Activated naive CD4-positive, alpha-beta T cell treated with anti-CD3 and anti-CD28 coated beads for 36 hours (primary cell): Measurements from ENCODE around the gene LLCFC1. TPM values are rescaled to one million over a fixed set of nuclear protein-coding genes. Genes with fewer than 3 reads are reported as not detected.

Experiments used
- CTCF ChIA-PET: fragments of 350-600 bp; sonication (Branson Sonifier 250); formaldehyde crosslinking; loops from one replicate; lab custom pipeline; 2021; ENCODE audit warnings: antibody characterized with exemption; lab: Charles Lee
- DNase-seq: peaks from one replicate; pipeline ENCODE4 v3.0.0-alpha.2; 2020
- H3K27ac Mint-ChIP-seq: one replicate; pipeline ENCODE4 v1.8.0; 2021; ENCODE audit warnings: mild to moderate bottlenecking, mixed read lengths
- H3K27me3 Mint-ChIP-seq: one replicate; pipeline ENCODE4 v1.8.0; 2021; ENCODE audit warnings: low read depth, mixed read lengths
- H3K36me3 Mint-ChIP-seq: one replicate; pipeline ENCODE4 v1.8.0; 2021; ENCODE audit warnings: low read depth, mixed read lengths
- H3K4me1 Mint-ChIP-seq: one replicate; pipeline ENCODE4 v1.8.0; 2021; ENCODE audit warnings: low read depth, mixed read lengths
- H3K4me3 Mint-ChIP-seq: one replicate; pipeline ENCODE4 v1.8.0; 2021; ENCODE audit warnings: mild to moderate bottlenecking, moderate library complexity, mixed read lengths
- H3K9me3 Mint-ChIP-seq: one replicate; pipeline ENCODE4 v1.8.0; 2021; ENCODE audit warnings: mixed read lengths
- intact Hi-C: fragments of 100-400 bp; cut with micrococcal nuclease; formaldehyde crosslinking; loops from one replicate; pipeline ENCODE4 v1.15.1; 2023
- total RNA-seq, 2 experiments: library from RNA; stranded (reverse); gene quantifications; one replicate each; pipeline ENCODE4 v1.2.3, GENCODE V29; 2021

The LLCFC1 gene
- total RNA-seq = not detected

DNA sequence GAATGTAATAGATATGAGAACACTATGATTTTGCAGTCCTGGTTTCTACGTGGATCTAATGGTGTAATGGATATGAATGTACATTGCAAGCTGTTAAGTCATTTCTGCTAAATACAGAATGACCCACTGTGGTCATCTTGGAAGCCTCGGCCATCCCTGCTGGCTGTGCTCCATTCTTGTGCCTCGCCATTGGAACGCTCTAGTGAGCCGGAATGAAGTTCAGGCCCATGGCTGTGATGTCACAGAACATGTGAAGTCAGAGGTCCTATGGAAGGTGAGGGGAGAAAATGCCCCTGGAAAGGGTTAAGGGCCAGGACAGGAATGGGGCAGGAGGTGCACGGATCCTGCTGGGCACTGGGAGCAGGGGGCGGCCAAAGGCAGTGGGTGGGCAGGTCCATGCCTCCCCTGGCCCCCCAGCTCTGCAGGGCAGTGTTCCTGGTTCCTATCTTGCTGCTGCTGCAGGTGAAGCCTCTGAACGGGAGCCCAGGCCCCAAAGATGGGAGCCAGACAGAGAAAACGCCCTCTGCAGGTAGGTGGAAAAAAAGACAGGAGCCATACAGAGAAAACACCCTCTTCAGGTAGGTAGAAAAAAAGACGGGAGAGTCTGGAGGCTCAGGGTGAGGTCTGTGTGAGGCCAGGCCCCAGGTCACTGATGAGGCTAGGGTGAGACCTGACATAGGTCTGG is at the start of gene LLCFC1:
Gene LLCFC1, plus strand, starts transcription at position 259 of the 685 bp plus-strand sequence. Its CDS starts 138 bp downstream, at position 397.
- Mint-ChIP-seq H3K4me1 (no peaks in the 10 kb centered on the region), H3K36me3 (no peaks in the 10 kb centered on the region), H3K27ac (no peak within 1 kb of the TSS), H3K9me3 (no peaks in the 10 kb centered on the region), H3K27me3 (no peaks in the 10 kb centered on the region), H3K4me3 (no peak within 1 kb of the TSS)
- intact Hi-C loops = loop anchor here (1.0 kb wide), 1 partner anchor 85 kb away; no protein-coding TSS in a partner anchor
- DNase-seq = peak; percentile 20
- CTCF ChIA-PET = interaction anchor here (0.6 to 1.3 kb wide), 2 partner anchors 12 to 313 kb away, joined by 3 to 5 read pairs; no protein-coding TSS in a partner anchor

DNA sequence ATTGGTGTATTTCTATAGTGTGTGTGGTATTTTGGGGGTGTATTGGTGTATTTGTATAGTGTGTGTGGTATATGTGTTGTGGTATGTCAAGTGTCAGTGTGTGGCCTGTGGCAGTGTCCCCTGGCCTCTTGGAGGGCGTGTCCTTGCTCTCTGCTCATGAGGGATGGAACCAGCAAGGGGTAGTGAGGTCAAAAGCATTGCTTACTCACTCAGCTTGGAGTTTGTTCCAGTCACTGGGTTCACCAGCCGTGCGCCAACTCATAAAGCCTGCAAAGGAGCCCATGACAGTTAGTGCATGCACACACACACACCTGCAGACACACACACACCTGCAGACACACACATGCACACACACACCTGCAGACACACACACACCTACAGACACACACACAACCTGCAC is 49.5 kb upstream of the LLCFC1 start:
- intact Hi-C loops = no loop called here
- Mint-ChIP-seq H3K36me3 (no peaks in the 10 kb centered on the region), H3K27me3 (no peaks in the 10 kb centered on the region), H3K4me1 (no peaks in the 10 kb centered on the region), H3K4me3 (no peak overlapping the region), H3K27ac (no peak overlapping the region), H3K9me3 (no peaks in the 10 kb centered on the region)
- DNase-seq = no peak
- CTCF ChIA-PET = no interaction called here

GRCh38 chr7:142890874-142891485 is 48.3 kb upstream of the LLCFC1 start:
- no peaks in the 10 kb centered on the region for H3K36me3 Mint-ChIP-seq
- intact Hi-C loops = no loop called here
- H3K27me3 Mint-ChIP-seq = no peaks in the 10 kb centered on the region
- H3K4me3 Mint-ChIP-seq = no peak overlapping the region
- H3K9me3 Mint-ChIP-seq = no peaks in the 10 kb centered on the region
- no peaks in the 10 kb centered on the region for H3K4me1 Mint-ChIP-seq
- H3K27ac Mint-ChIP-seq = no peak overlapping the region
- CTCF ChIA-PET = interaction anchor here (1.3 kb wide), 1 partner anchor 10 kb away, joined by 3 read pairs; no protein-coding TSS in a partner anchor
- DNase-seq = no peak

GRCh38 chr7:142891490-142892082 is 47.7 kb upstream of the LLCFC1 start:
- intact Hi-C loops = no loop called here
- no peak overlapping the region for H3K4me3 Mint-ChIP-seq
- CTCF ChIA-PET = interaction anchor here (1.3 kb wide), 1 partner anchor 9 kb away, joined by 3 read pairs; no protein-coding TSS in a partner anchor
- no peaks in the 10 kb centered on the region for H3K9me3 Mint-ChIP-seq
- H3K27ac Mint-ChIP-seq = no peak overlapping the region
- no peaks in the 10 kb centered on the region for H3K36me3 Mint-ChIP-seq
- H3K4me1 Mint-ChIP-seq = no peaks in the 10 kb centered on the region
- H3K27me3 Mint-ChIP-seq = no peaks in the 10 kb centered on the region
- no peak for DNase-seq

DNA sequence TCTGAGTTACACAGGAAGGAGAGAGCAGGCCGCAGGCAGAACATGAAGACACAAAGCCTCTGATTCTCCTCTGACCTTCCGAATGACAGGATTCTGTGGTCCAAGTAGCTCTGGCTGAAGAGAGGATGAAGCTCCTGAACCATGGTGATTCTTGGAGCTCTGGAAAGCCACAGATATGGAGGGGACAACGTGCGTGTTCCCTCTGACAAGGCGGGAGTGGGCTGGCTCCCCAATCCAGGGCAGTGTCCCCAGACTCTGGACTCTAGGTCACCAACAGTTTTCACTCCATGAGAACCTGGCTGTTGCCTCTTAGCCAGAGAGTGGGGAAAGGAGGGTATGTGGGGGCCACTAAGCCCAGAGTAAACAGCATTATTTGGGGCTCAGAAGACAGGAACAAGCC is 46.3 kb upstream of the LLCFC1 start:
- Mint-ChIP-seq H3K9me3 (no peaks in the 10 kb centered on the region), H3K4me3 (no peak overlapping the region), H3K36me3 (no peaks in the 10 kb centered on the region), H3K4me1 (no peaks in the 10 kb centered on the region), H3K27me3 (no peaks in the 10 kb centered on the region), H3K27ac (no peak overlapping the region)
- CTCF ChIA-PET = interaction anchor here (1.1 kb wide), 1 partner anchor 12 kb away, joined by 3 read pairs; no protein-coding TSS in a partner anchor
- no peak for DNase-seq
- intact Hi-C loops = no loop called here

GRCh38 chr7:142894112-142894984 is 44.9 kb upstream of the LLCFC1 start:
- intact Hi-C loops = no loop called here
- Mint-ChIP-seq H3K27ac (no peak overlapping the region), H3K27me3 (no peaks in the 10 kb centered on the region), H3K9me3 (no peaks in the 10 kb centered on the region), H3K36me3 (no peaks in the 10 kb centered on the region), H3K4me1 (no peaks in the 10 kb centered on the region), H3K4me3 (no peak overlapping the region)
- CTCF ChIA-PET = interaction anchor here (1.3 kb wide), 1 partner anchor 42 kb away, joined by 3 read pairs; no protein-coding TSS in a partner anchor
- no peak for DNase-seq

DNA sequence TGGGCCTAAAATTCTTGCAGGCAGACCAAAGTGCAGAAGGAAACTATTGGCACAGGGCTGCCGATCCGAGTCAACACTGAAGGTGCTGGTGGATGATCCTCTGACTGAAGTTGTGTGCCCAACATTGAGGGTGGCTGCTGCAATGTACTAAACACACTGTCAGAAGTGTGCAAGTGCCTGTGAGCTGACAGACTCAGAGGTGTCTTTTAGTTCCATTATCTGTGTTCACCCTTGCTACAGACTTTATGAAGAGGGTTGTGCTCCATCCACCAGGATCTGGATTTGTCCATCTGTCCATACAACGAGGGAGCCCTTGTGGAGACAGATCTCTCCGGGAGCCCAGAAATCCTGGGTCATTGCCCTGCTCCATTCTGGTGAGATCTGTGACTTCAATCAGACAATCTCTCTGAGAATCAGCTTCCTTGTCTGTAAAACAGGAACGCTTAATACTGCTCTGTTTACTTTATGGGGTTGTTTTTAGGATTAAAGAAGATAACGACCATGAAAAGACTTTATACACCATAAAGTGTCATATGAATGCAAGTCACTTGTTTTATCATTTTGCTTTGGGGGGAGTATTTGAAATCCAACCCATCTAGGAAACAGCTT is 44.2 kb upstream of the LLCFC1 start:
- no peak for DNase-seq
- no peaks in the 10 kb centered on the region for H3K9me3 Mint-ChIP-seq
- H3K36me3 Mint-ChIP-seq = no peaks in the 10 kb centered on the region
- H3K4me3 Mint-ChIP-seq = no peak overlapping the region
- no peaks in the 10 kb centered on the region for H3K27me3 Mint-ChIP-seq
- intact Hi-C loops = no loop called here
- no peak overlapping the region for H3K27ac Mint-ChIP-seq
- H3K4me1 Mint-ChIP-seq = no peaks in the 10 kb centered on the region
- CTCF ChIA-PET = interaction anchor here (1.3 kb wide), 1 partner anchor 41 kb away, joined by 3 read pairs; no protein-coding TSS in a partner anchor

DNA sequence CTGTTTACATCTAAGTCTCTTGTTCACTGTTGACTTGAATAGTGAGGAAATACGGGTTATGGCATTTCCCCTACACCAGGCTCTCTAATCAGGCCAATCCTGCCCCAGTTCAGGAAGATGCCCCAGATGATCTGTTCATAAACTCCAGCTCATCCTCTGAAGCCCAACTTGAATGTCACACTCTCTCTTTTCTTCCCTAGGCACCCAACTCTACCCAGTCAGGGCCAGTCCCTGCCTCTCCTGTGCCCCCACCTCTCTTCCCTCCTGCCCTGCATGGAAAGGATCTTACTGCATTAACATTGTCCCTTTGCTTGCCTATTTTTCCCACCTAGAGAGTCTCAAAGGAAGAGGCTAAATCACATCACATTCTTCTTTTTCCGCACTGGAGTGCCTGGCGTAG is 43.1 kb upstream of the LLCFC1 start:
- Mint-ChIP-seq H3K36me3 (no peaks in the 10 kb centered on the region), H3K4me3 (no peak overlapping the region), H3K4me1 (no peaks in the 10 kb centered on the region), H3K27me3 (no peaks in the 10 kb centered on the region), H3K27ac (no peak overlapping the region), H3K9me3 (no peaks in the 10 kb centered on the region)
- intact Hi-C loops = no loop called here
- no peak for DNase-seq
- CTCF ChIA-PET = interaction anchor here (0.6 kb wide), 1 partner anchor 39 kb away, joined by 3 read pairs; no protein-coding TSS in a partner anchor

DNA sequence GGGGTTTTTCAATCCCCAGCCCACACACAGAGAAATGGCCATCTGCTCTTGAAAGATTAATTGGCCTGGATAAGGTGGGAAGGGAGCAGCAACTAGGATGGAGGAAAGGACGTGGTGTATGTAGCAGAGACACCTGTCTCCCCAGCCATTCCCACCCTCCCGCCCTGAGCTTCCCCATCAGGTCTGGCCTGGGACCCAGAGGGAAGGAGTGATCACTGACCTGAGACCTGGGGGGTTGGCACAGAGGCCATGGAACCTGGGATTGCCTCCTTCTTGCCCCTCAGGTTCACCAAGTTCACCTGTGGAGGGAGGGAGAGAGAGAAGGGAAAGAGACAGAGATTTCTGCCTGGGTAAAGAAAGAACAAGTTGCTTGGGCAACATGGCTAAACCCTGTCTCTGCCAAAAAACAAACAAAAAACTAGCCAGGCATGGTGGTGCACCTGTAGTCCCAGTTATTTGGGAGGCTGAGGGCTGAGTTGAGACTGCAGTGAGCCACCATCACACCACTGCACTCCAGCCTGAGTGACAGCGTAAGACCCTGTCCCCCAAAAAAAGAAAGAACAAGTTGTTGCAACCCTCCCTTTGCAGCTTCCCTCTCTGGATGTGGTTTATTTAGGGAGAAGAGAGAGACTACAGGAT is 42.4 kb upstream of the LLCFC1 start:
- CTCF ChIA-PET = interaction anchor here (0.6 kb wide), 1 partner anchor 38 kb away, joined by 3 read pairs; no protein-coding TSS in a partner anchor
- DNase-seq = no peak
- H3K4me1 Mint-ChIP-seq = no peaks in the 10 kb centered on the region
- H3K4me3 Mint-ChIP-seq = no peak overlapping the region
- H3K27me3 Mint-ChIP-seq = no peaks in the 10 kb centered on the region
- no peaks in the 10 kb centered on the region for H3K36me3 Mint-ChIP-seq
- intact Hi-C loops = no loop called here
- H3K27ac Mint-ChIP-seq = no peak overlapping the region
- H3K9me3 Mint-ChIP-seq = no peaks in the 10 kb centered on the region

DNA sequence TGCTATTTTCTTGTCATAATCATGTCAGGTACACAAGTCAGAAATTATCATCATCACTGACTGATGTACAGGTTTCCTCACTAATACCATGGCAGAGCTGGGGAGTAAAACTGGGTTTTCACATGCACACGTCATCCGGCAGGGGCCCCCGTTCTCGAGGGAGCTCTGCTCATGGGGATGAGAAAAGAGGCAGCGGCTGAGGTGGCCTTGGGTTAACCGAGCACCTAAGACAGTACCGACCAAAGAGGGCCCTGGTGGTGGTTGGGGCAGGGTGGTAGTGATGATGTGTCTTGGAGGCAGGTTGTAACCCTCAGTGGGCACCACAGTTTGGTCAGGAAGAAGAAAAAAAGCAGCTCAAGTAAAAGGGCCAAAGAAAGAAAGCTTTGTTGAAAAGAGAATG is 41.6 kb upstream of the LLCFC1 start:
- no peak overlapping the region for H3K27ac Mint-ChIP-seq
- no peak overlapping the region for H3K4me3 Mint-ChIP-seq
- no peaks in the 10 kb centered on the region for H3K4me1 Mint-ChIP-seq
- no peaks in the 10 kb centered on the region for H3K9me3 Mint-ChIP-seq
- intact Hi-C loops = no loop called here
- H3K36me3 Mint-ChIP-seq = no peaks in the 10 kb centered on the region
- no peak for DNase-seq
- CTCF ChIA-PET = no interaction called here
- H3K27me3 Mint-ChIP-seq = no peaks in the 10 kb centered on the region
